ENCODE results near the gene CTSD. TPM values are rescaled to one million over a fixed set of nuclear protein-coding genes. Genes with fewer than 3 reads are reported as not detected.
A peak's percentile ranks its signal among the peaks of the same experiment; 100 is the strongest.

The CTSD gene
- total RNA-seq, 4 donors from 2014 or later: 385 to 583 (median 429) TPM

DNA sequence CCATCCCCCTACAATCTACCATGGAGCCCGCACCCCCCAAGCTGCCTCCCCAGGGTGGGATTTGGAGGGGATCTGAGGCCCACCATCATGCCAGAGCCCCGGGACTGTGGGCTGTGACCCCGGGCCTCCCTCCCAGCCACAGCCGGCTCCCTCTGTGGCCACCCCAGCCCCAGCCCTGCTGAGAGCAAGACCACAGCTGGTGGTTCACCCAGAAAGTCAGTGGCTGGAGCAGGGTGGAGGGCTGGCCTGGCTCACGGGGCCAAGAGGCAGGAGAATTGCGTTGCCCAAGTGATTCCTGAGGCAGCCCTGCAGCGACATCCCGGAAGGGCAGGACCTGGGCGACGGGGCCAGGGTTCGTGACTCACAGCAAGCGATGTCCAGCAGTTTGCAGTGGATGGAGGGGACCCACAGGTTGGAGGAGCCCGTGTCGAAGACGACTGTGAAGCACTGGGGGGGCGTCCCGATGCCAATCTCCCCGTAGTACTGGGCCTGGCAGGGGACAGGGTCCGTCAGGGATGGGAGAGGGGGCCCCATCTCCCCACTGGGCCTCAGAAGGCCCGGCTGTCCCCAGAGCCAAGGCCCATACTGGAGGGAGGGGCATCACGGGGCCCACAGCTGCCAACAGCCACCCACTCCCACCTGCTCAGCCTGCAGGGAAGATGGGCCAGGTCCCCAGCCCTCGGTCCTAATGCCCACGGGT lies 4.4 kb downstream of the CTSD start:
- peaks cover 4 to 81% (median 69%) of the 10 kb centered on the region in 4 donors for H3K4me1 ChIP-seq
- no peak overlapping the region for H3K4me3 ChIP-seq
- peak overlapping the region; percentile 94 to 99 (median 96) for H3K27ac ChIP-seq
- no peak for DNase-seq (ENCODE audit: low spot score in 2 of 2)
- no peaks in the 10 kb centered on the region for H3K27me3 ChIP-seq
- 80 to 87% methylated on average over 19 to 22 of the region's 23 CpGs for WGBS, 2 donors
- TF ChIP-seq POLR2A (IDR thresholded peaks at IDR 0.05) (no peak), EP300 (IDR thresholded peaks at IDR 0.05) (no peak)
- TF ChIP-seq, protein P1, sequence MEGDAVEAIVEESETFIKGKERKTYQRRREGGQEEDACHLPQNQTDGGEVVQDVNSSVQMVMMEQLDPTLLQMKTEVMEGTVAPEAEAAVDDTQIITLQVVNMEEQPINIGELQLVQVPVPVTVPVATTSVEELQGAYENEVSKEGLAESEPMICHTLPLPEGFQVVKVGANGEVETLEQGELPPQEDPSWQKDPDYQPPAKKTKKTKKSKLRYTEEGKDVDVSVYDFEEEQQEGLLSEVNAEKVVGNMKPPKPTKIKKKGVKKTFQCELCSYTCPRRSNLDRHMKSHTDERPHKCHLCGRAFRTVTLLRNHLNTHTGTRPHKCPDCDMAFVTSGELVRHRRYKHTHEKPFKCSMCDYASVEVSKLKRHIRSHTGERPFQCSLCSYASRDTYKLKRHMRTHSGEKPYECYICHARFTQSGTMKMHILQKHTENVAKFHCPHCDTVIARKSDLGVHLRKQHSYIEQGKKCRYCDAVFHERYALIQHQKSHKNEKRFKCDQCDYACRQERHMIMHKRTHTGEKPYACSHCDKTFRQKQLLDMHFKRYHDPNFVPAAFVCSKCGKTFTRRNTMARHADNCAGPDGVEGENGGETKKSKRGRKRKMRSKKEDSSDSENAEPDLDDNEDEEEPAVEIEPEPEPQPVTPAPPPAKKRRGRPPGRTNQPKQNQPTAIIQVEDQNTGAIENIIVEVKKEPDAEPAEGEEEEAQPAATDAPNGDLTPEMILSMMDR (IDR thresholded peaks at IDR 0.05): no peak
- peaks cover 0 to 70% (median 23%) of the 10 kb centered on the region in 3 donors for H3K36me3 ChIP-seq
- H3K9me3 ChIP-seq: no peaks in the 10 kb centered on the region

DNA sequence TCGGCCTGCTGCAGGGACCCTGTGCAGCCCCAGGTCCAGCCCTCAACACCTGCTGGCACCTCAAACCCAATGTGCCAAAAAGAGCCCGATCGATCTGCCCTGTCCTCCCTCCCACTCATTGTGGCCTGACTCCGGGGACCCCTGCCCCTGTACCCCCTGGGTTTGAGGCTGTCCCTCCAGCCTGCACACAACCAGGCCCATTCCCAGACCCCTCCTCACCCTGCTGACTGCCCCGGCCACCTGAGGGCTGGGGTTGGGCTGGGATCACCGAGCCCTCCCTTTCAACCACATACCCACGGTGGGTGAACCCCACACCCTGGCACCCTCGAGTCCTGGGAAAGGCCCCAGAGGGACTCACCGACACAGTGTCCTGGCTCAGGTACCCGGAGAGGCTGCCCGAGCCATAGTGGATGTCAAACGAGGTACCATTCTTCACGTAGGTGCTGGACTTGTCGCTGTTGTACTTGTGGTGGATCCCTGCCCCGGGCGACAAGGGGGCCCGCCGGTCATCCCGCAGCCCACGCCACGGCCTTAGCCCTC lies 5.0 kb downstream of the CTSD start:
- TF ChIP-seq POLR2A (IDR thresholded peaks at IDR 0.05) (no peak), EP300 (IDR thresholded peaks at IDR 0.05) (no peak)
- TF ChIP-seq, protein P1 (IDR thresholded peaks at IDR 0.05): no peak
- 80 to 93% methylated on average over 10 to 18 of the region's 21 CpGs for WGBS, 2 donors
- Histone ChIP-seq H3K9me3 (no peaks in the 10 kb centered on the region), H3K27ac (peak overlapping the region; percentile 94 to 99 (median 96)), H3K27me3 (no peaks in the 10 kb centered on the region), H3K36me3 (peaks cover 0 to 76% (median 23%) of the 10 kb centered on the region in 3 donors), H3K4me1 (peaks cover 4 to 78% (median 67%) of the 10 kb centered on the region in 4 donors), H3K4me3 (no peak overlapping the region)
- no peak for DNase-seq (ENCODE audit: low spot score in 2 of 2)

DNA sequence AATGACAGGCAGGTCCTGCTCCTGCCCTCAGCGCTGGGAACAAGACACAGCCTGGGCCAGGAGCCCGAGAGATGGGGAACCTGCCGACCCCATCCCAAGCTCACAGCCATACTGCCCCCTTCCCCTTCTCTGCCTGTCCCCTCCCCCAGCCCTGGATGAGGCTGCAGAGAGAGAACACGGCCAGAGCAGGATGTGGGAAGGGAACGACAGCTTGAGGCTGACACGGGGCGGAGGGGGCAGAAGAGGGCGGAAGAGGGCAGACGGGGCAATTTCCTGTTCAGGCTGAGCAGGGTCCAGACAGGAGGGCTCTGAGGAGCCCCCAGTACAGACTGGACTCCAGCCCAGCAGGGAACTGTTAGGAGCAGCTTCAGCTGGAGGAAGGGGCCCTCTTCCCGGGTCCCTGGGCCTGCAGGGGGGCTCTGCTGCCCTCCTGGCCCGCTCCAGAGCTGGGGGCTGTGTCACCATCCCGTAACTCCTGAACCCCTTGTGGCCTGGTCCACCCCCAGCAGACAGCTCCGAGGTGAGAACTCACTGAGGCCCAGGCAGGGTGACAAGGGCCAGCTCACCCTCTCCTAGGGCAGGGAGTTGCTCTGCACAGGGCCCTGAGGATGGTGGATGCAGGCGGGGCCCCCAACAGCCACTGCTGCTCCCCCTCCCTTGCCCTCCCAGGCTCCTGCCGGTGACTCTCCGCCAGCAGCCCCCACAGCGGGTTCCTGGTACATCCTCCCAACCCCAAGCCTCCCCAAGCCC lies 5.7 kb downstream of the CTSD start:
- Histone ChIP-seq H3K27me3 (no peaks in the 10 kb centered on the region), H3K9me3 (no peaks in the 10 kb centered on the region), H3K4me3 (peak overlapping the region in 1 of 4 donors; percentile 4), H3K27ac (peak overlapping the region in 3 of 4 donors; percentile 94 to 99 (median 96)), H3K4me1 (peaks cover 4 to 76% (median 67%) of the 10 kb centered on the region in 4 donors), H3K36me3 (peaks cover 0 to 82% (median 24%) of the 10 kb centered on the region in 3 donors)
- DNase-seq (ENCODE audit: low spot score in 2 of 2): no peak
- no peak for TF ChIP-seq POLR2A (IDR thresholded peaks at IDR 0.05)
- TF ChIP-seq, protein P1 (IDR thresholded peaks at IDR 0.05): no peak
- TF ChIP-seq EP300 (IDR thresholded peaks at IDR 0.05): no peak
- WGBS, 2 donors: 47 to 60% methylated on average over 13 to 17 of the region's 17 CpGs

DNA sequence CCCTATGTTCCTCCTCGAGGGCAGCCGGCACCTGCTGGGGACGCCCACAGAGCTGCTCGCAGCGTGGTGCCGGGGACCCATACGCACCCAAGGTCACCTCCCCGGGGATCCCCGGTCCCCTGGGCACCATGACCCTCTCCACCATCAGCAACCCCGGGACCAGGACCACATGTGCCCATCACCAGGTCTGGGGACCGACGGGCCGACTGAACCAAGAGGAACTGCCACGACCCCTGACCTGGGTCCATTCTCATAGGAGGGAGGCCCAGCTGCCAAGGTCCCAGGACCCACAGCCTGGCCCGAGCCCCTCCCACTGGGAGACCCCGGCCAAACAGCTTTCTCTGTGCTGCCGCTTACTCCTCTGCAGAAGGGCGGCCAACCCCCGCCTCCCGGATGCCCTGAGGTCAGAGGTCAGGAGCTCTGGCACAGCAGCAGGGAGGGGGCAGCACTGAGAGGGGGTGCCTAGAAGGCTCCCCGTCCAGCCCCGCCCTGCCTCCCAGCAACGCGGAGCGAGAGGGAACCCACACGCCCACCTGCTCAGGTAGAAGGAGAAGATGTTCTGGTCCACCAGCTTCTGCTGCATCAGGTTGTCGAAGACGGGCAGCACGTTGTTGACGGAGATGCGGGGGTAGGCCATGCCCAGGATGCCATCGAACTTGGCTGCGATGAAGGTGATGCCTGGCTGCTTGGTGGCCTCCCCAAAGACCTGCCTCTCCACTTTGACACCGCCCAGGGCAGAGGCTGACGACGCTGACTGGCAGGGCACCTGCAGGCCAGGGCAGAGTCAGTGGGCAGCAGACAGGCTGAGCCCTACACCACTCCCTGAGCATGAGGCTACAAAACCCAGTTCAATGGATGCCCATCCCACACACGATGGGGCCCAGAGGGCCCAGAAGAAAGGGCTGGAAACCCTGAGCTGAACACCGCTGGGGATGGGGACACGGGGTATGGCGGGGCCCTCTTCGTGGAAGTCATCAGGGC lies 6.6 kb downstream of the CTSD start:
- Histone ChIP-seq H3K4me3 (no peak overlapping the region), H3K9me3 (no peaks in the 10 kb centered on the region), H3K27ac (peak overlapping the region in 3 of 4 donors; percentile 94 to 99 (median 96)), H3K27me3 (no peaks in the 10 kb centered on the region), H3K4me1 (peaks cover 4 to 68% (median 59%) of the 10 kb centered on the region in 4 donors), H3K36me3 (peaks cover 0 to 92% (median 30%) of the 10 kb centered on the region in 3 donors)
- TF ChIP-seq, protein P1 (IDR thresholded peaks at IDR 0.05): no peak
- TF ChIP-seq EP300 (IDR thresholded peaks at IDR 0.05): no peak
- no peak for TF ChIP-seq POLR2A (IDR thresholded peaks at IDR 0.05)
- DNase-seq (ENCODE audit: low spot score in 2 of 2): no peak
- 76 to 77% methylated on average over 23 to 34 of the region's 41 CpGs for WGBS, 2 donors

All from tibial nerve (tissue), 4 donors.